CD14-positive monocyte (primary cell): ENCODE measurements around the gene NR6A1. TPM values are rescaled to one million over a fixed set of nuclear protein-coding genes. Genes with fewer than 3 reads are reported as not detected.

Experiments
- DNase-seq, 3 donors: peaks; one replicate each; pipeline ENCODE4 v3.0.0-alpha.2; 2011 to 2022
- H2AFZ ChIP-seq: 2 replicates; pipeline ENCODE4 v1.6.0; 2012; ENCODE audit warnings: mild to moderate bottlenecking, low read depth, low read length, inconsistent platforms; ENCODE audit not compliant: insufficient read depth, poor library complexity, severe bottlenecking
- H3K27ac ChIP-seq, 2 donors: 1 replicate in 1 of 2; 2 replicates in 1 of 2; pipeline ENCODE4 v1.5.1; 2012 to 2013; ENCODE audit warnings: low read length in 2 of 2, control low read depth in 1 of 2, inconsistent platforms in 1 of 2, low read depth in 1 of 2, mild to moderate bottlenecking in 1 of 2
- H3K27me3 ChIP-seq, 2 donors: one replicate each; pipeline versions ENCODE4 v1.6.0 to v1.6.1; 2011 to 2013; ENCODE audit warnings: low read length in 2 of 2; ENCODE audit not compliant: control insufficient read depth in 2 of 2, insufficient read depth in 2 of 2
- H3K36me3 ChIP-seq, 2 donors: replicated peaks in 1 of 2; 1 replicate in 1 of 2; 2 replicates in 1 of 2; pipeline versions ENCODE4 v1.5.1 to v1.6.1; 2012 to 2013; ENCODE audit warnings: low read length in 2 of 2, control low read depth in 1 of 2, inconsistent platforms in 1 of 2, mild to moderate bottlenecking in 1 of 2; ENCODE audit not compliant: insufficient read depth in 2 of 2, control insufficient read depth in 1 of 2
- H3K4me1 ChIP-seq, 2 donors: 1 replicate in 1 of 2; 2 replicates in 1 of 2; pipeline versions ENCODE4 v1.5.1 to v1.6.1; 2012 to 2013; ENCODE audit warnings: low read length in 2 of 2, control low read depth in 1 of 2, inconsistent platforms in 1 of 2, mild to moderate bottlenecking in 1 of 2, moderate library complexity in 1 of 2; ENCODE audit not compliant: insufficient read depth in 2 of 2, control insufficient read depth in 1 of 2
- H3K4me2 ChIP-seq: replicated peaks from 2 replicates; pipeline ENCODE3; 2012; ENCODE audit warnings: low read length, moderate library complexity, mild to moderate bottlenecking; ENCODE audit not compliant: poor library complexity, severe bottlenecking; ENCODE audit errors: extremely low read depth
- H3K4me3 ChIP-seq, 3 experiments: fragments of 200-600 bp in 1 of 3; sonication (generic) in 1 of 3; replicated peaks in 1 of 3; 1 replicate in 2 of 3; 2 replicates in 1 of 3; pipeline ENCODE4 v1.5.1; 2011 to 2013; ENCODE audit warnings: low read length in 3 of 3, mild to moderate bottlenecking in 3 of 3, control low read depth in 2 of 3, low read depth in 2 of 3, inconsistent platforms in 1 of 3, moderate library complexity in 1 of 3
- H3K79me2 ChIP-seq: 2 replicates; pipeline ENCODE4 v1.6.0; 2012; ENCODE audit warnings: mild to moderate bottlenecking, control low read depth, inconsistent platforms, low read length, moderate library complexity; ENCODE audit not compliant: insufficient read depth
- H3K9ac ChIP-seq: 2 replicates; pipeline ENCODE4 v1.6.0; 2017; ENCODE audit warnings: low read length, mild to moderate bottlenecking; ENCODE audit not compliant: insufficient read depth, poor library complexity, severe bottlenecking
- H3K9me3 ChIP-seq, 2 donors: replicated peaks in 1 of 2; 1 replicate in 1 of 2; 2 replicates in 1 of 2; pipeline versions ENCODE4 v1.5.1 to v1.6.1; 2012 to 2013; ENCODE audit warnings: low read length in 2 of 2, control low read depth in 1 of 2; ENCODE audit not compliant: control insufficient read depth in 1 of 2, insufficient read depth in 1 of 2
- H4K20me1 ChIP-seq: 2 replicates; pipeline ENCODE4 v1.6.0; 2012; ENCODE audit warnings: mild to moderate bottlenecking, low read length, control low read depth, moderate library complexity; ENCODE audit not compliant: insufficient read depth
- H3K27ac Mint-ChIP-seq, 7 donors: one replicate each; pipeline ENCODE4 v1.8.0; 2020; ENCODE audit warnings: mild to moderate bottlenecking in 7 of 7, mixed read lengths in 7 of 7, moderate library complexity in 6 of 7, inconsistent platforms in 2 of 7
- H3K27me3 Mint-ChIP-seq, 3 donors: one replicate each; pipeline ENCODE4 v1.8.0; 2021 to 2022; ENCODE audit warnings: low read depth in 3 of 3, mild to moderate bottlenecking in 3 of 3, mixed read lengths in 3 of 3, moderate library complexity in 3 of 3, inconsistent platforms in 1 of 3
- H3K36me3 Mint-ChIP-seq, 2 donors: one replicate each; pipeline ENCODE4 v1.8.0; 2020; ENCODE audit warnings: mixed read lengths in 2 of 2, inconsistent platforms in 1 of 2, mild to moderate bottlenecking in 1 of 2
- H3K4me1 Mint-ChIP-seq: one replicate; pipeline ENCODE4 v1.8.0; 2020; ENCODE audit warnings: mild to moderate bottlenecking, mixed read lengths
- H3K4me3 Mint-ChIP-seq, 2 donors: one replicate each; pipeline ENCODE4 v1.8.0; 2020; ENCODE audit warnings: mild to moderate bottlenecking in 2 of 2, mixed read lengths in 2 of 2, moderate library complexity in 1 of 2
- H3K9me3 Mint-ChIP-seq, 7 donors: one replicate each; pipeline ENCODE4 v1.8.0; 2020 to 2022; ENCODE audit warnings: mixed read lengths in 7 of 7, mild to moderate bottlenecking in 6 of 7, moderate library complexity in 6 of 7, inconsistent platforms in 2 of 7
- WGBS: methylation state at CpG from one replicate; pipeline ENCODE4 v1.1.5; 2013; ENCODE audit warnings: missing lambda C conversion rate; ENCODE audit not compliant: insufficient coverage; 5-methylcytosine and 5-hydroxymethylcytosine counted together
- intact Hi-C, 2 donors: fragments of 100-400 bp; cut with micrococcal nuclease; formaldehyde crosslinking; loops; one replicate each; pipeline versions ENCODE4 v1.15.0 to v1.15.1; 2023
- polyA plus RNA-seq, 3 donors: library from polyadenylated mRNA; depleted of rRNA in 1 of 3; unstranded in 2 of 3; stranded (reverse) in 1 of 3; fragments of 300-500 nt in 2 of 3; fragments of >200 nt in 1 of 3; fragmentation: Illumina TruSeq in 2 of 3; gene quantifications; 1 replicate in 2 of 3; 2 replicates in 1 of 3; pipeline ENCODE4 v1.2.3, GENCODE V29; 2012 to 2021
- TF ChIP-seq, protein P1 (sequence below): fragments of 200-600 bp; IDR thresholded peaks from one replicate; pipeline ENCODE4 v1.8.0; 2022; ENCODE audit warnings: antibody characterized with exemption, mild to moderate bottlenecking

Gene NR6A1
- polyA plus RNA-seq, 3 donors = 0.15 to 2.9 (median 0.28) TPM

- 92% methylated on average over 2 of the region's 6 CpGs for WGBS
- no peaks in the 10 kb centered on the region for H3K27me3 Mint-ChIP-seq
- peak overlapping the region in 1 of 7 donors; percentile 30 for H3K27ac Mint-ChIP-seq
- H3K4me3 Mint-ChIP-seq = no peak overlapping the region
- no peaks in the 10 kb centered on the region for H4K20me1 ChIP-seq
- no peak for DNase-seq
- H3K79me2 ChIP-seq = no peaks in the 10 kb centered on the region
- intact Hi-C loops = no loop called here
- H3K36me3 Mint-ChIP-seq = no peaks in the 10 kb centered on the region
- H3K4me2 ChIP-seq = no peak overlapping the region
- no peaks in the 10 kb centered on the region for H3K9me3 Mint-ChIP-seq
- H3K4me1 ChIP-seq = peaks cover 4 to 7% of the 10 kb centered on the region in 2 donors
- H3K27ac ChIP-seq = no peak overlapping the region
- H3K9me3 ChIP-seq = no peaks in the 10 kb centered on the region
- H3K4me1 Mint-ChIP-seq = peaks cover 20% of the 10 kb centered on the region
- TF ChIP-seq, protein P1, sequence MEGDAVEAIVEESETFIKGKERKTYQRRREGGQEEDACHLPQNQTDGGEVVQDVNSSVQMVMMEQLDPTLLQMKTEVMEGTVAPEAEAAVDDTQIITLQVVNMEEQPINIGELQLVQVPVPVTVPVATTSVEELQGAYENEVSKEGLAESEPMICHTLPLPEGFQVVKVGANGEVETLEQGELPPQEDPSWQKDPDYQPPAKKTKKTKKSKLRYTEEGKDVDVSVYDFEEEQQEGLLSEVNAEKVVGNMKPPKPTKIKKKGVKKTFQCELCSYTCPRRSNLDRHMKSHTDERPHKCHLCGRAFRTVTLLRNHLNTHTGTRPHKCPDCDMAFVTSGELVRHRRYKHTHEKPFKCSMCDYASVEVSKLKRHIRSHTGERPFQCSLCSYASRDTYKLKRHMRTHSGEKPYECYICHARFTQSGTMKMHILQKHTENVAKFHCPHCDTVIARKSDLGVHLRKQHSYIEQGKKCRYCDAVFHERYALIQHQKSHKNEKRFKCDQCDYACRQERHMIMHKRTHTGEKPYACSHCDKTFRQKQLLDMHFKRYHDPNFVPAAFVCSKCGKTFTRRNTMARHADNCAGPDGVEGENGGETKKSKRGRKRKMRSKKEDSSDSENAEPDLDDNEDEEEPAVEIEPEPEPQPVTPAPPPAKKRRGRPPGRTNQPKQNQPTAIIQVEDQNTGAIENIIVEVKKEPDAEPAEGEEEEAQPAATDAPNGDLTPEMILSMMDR = no peak
- H3K4me3 ChIP-seq = no peak overlapping the region
- no peaks in the 10 kb centered on the region for H3K36me3 ChIP-seq
- H3K27me3 ChIP-seq = no peaks in the 10 kb centered on the region
- H3K9ac ChIP-seq = no peak overlapping the region
- no peak overlapping the region for H2AFZ ChIP-seq
These were observed 72.8 kb downstream of the NR6A1 start for GRCh38 chr9:124698265-124698664.

- WGBS = 97% methylated on average over 2 of the region's 5 CpGs
- H2AFZ ChIP-seq = no peak overlapping the region
- H3K27me3 ChIP-seq = no peaks in the 10 kb centered on the region
- peaks cover 4 to 7% of the 10 kb centered on the region in 2 donors for H3K4me1 ChIP-seq
- no peak for DNase-seq
- peaks cover 20% of the 10 kb centered on the region for H3K4me1 Mint-ChIP-seq
- H4K20me1 ChIP-seq = no peaks in the 10 kb centered on the region
- no peak overlapping the region for H3K4me3 ChIP-seq
- no peak overlapping the region for H3K4me2 ChIP-seq
- H3K4me3 Mint-ChIP-seq = no peak overlapping the region
- intact Hi-C loops = no loop called here
- no peaks in the 10 kb centered on the region for H3K36me3 Mint-ChIP-seq
- H3K27me3 Mint-ChIP-seq = no peaks in the 10 kb centered on the region
- H3K9me3 Mint-ChIP-seq = no peaks in the 10 kb centered on the region
- H3K79me2 ChIP-seq = no peaks in the 10 kb centered on the region
- no peak overlapping the region for H3K27ac ChIP-seq
- no peaks in the 10 kb centered on the region for H3K36me3 ChIP-seq
- H3K9ac ChIP-seq = no peak overlapping the region
- no peaks in the 10 kb centered on the region for H3K9me3 ChIP-seq
- TF ChIP-seq, protein P1 = no peak
- no peak overlapping the region for H3K27ac Mint-ChIP-seq
These were observed 73.5 kb downstream of the NR6A1 start for GRCh38 chr9:124697326-124698200.
